ENCODE data around the gene DMD.
"Not testable (repeated sequence)": the region's sequence is repeated elsewhere in the genome, so short reads cannot be mapped to it uniquely, and the experiment has no call there.

Gene DMD

DNA sequence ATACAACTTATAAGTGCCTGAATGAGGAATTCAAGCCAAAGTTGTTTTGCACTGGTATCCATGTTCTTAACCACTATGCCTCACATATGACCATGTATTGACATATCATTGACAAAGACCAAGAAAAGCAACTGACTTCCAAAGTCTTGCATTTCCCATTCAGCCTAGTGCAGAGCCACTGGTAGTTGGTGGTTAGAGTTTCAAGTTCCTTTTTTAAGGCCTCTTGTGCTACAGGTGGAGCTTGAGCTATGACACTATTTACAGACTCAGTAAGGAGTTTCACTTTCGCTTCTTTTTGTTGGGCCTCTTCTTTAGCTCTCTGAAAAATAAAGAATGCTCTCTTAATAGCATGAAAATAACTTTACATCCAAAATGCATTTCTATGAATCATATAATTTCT, 763.0 kb downstream of the DMD start:
- no peak for DNase-seq

DNA sequence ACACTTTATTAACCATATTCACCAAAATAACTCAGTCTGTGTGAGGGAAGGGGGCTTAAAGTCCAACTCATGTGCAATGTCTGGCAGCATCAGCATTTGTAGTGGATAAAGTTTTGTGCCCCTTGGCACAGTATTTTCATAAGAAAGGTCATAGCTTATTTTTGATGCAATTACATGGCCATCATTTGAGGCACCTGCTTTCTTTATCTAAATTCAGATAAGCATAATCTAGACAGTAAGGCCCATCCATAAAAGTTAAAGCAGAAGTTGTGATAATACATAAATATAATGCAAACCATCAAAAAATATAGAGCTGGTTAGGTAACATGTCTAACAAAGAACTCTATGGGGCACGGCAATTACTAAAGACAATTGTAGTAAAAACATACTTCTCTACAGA, 763.7 kb downstream of the DMD start:
- DNase-seq = no peak

DNA sequence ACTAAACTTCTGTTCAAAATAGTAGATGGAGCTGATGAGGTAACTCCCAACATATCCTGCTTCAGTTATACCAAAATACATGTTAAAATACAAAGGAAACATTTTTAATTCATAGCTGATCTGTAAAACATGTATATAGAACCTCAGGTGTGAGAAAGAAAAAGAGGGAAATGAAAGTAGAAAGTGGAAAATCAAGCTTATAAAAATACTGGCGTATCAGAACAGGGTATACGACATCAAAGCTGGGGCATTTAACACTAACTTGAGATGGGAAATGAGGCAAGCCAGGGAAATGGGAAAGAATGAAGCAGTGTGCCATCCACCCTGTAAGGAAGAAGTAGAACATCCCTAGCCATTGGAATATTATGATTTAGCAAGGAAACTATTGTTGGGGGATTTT, 767.5 kb downstream of the DMD start:
- no peak for DNase-seq

DNA sequence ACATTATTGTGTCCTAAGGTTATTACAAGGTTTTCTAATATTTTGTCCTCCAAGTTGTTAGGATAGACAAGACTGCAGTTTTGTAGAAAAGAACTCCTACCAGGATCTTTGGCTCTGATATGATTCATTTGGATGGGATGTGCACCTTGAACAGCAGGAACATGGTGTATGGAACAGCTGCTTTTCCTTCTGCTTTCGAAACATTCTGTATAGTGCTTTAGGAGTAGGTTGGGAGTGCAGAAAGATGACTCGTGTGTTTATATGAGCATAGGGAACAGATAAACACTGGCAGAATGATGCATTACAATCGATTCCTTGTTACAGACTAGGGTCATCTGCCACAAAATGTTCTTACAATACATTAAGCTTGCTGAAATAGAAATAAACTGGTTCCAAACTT, 790.1 kb downstream of the DMD start:
- DNase-seq = no peak

DNA sequence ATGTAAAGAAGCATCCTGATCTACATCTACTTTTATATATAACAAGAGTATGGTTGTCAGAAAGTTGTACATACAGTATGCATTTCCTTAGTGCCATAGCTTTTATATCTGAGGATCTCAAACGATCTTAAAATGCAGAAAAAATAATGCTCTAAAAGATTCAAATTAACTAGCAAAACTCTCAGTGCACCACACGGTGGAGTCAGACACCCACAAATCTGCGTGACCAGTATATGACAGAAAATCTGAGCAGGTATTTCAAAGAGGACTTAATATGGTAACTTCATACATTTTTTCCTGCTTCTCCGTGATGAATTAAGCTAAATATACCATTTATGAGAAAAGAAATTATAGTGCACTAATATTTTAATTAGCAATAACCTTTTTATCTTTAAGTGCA, 803.0 kb downstream of the DMD start:
- DNase-seq = no peak

DNA sequence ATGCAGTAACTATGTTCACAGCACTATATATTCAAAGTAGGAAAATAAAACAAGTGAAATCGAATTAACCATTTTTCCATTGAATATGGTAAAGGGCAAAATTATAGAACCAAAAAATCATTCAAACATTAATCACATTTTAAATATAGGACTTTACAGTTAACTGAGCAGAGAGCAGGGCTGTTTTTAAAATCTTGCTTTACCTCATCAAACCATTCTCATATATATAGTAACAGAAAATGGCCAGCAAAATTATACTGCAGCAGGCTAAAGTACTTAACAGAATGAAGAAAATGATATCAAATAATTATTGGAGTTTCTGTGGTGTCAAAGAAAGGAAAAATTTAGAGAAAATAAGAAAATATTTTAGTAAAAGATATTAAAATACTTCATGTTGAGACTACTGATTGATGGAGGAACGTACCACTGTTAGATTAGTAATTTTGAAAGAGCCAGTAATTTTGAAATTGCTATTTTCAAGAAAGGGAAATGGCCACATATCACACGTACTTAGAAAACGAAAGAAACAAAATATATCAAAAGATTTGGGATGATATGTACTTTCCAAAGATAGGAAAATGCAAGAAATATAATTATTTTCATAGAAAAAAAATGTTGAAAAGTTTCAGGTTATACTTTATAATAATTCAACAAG, 813.7 kb downstream of the DMD start:
- DNase-seq = no peak

DNA sequence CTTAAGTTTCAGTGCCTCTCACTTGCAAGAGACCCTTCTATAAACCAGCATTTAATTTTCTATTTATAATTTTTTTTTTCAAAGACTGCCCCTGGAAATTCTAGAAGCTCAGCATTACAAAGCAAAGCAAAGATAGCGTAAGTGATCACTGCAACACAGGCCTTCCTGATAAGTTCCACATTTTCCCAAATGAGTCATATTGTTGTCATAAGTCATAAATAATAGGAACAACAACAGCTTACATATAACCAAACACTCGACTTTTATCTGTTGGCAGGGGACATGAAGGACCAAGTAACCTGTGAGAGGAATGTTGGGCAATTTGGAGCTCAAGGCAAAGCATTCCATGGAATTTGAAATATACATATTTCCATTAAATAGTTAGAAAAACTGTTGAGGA, 815.5 kb downstream of the DMD start:
- no peak for DNase-seq

DNA sequence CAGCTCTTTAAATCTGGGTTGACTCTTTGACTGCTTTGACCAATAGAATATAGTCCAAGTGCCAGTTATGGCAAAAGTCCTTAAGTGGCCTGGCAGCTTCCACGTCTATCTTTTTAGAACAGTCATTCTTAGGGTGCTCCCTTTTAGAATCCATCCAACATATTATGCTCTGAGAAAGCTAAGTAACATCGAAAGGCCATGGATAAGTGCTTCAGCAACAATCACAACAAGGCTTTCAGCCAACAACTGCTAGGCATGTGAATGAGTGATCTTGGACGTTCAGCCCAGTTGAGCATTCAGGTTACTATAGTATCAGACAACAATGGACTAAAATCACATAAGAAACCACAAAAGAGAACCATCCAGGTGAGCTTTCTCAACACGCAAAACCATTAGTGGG, 818.7 kb downstream of the DMD start:
- no peak for DNase-seq

DNA sequence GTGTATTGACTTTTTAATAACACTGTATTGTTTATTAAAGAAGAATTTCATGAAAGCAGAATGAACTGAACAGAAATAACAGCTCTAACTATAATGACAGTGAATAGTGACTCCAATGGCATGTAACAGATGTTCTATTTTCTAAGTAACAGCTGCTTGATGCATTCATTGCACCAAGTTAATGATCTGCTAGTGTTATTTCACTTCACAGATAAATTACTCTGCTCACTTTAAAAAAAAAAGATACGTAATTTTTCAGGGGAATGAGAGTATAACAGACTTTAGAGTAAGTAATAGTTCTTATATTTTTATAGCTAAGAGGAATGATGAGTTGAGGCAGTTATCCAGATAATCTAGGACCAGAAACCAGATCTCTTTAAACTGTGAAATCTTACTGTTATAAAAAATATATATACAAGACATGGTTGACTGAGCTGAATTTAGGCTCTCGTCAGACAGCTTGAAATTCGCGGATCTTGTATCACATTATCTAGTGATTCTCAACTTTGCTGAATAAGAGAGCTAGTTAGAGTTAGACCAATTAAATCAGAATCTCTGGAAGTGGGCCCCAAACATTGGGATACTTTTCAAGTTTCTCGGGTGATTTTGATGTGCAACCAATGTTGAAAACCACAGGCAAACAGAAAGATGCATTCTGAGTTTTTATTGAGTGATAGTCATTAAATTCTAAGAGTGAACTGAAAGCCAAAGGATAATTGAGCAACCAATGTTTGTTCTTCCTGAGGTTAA, 840.7 kb downstream of the DMD start:
- no peak for DNase-seq

DNA sequence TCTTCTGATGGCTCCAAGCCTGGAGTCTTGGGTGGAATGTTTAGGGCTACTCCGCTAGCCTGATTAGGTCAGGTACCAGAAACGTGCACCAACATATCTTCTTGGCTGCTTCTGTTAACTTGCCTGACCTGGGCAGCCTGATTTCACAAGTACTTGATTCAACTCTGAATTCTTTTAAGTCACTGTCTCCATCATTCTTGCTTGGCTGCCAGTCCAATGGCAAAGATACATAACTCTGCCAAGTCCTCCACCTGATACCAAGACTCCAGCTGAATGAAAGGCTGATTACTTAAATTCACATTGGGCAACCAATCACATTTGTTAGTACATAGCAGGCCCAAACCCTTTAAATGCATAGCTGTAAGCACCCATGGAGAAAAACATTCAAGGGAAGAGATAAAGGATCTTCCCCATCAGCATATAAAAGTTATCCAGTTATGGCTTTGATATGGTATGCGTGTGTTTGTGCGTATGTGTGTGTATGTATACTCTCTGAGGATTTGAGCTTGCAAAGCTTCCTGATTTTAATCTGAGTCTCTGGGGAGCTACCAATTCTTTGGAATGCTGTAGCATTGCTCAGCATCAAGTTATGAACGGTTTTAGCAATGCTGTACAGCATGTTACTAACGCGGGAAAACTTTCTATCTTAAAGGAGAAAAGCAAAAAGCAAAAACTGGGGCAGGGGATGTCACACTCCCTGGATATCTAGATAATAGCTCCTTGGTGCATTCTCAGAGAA, 917.2 kb downstream of the DMD start:
- DNase-seq = no peak

DNA sequence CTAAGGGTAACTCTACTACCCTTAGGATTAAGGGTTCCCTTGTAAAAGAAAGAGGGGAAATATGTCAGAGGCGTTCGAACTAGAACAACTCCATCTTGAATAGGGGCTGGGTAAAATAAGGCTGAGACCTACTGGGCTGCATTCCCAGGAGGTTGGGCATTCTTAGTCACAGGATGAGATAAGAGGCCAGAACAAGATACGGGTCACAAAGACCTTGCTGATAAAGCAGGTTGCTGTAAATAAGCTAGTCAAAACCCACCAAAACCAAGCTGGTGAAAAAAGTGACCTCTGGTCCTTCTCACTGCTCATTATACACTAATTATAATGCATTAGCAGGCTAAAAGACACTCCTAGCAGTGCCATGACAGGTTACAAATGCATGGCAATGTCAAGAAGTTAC, 922.0 kb downstream of the DMD start:
- no peak for DNase-seq

DNA sequence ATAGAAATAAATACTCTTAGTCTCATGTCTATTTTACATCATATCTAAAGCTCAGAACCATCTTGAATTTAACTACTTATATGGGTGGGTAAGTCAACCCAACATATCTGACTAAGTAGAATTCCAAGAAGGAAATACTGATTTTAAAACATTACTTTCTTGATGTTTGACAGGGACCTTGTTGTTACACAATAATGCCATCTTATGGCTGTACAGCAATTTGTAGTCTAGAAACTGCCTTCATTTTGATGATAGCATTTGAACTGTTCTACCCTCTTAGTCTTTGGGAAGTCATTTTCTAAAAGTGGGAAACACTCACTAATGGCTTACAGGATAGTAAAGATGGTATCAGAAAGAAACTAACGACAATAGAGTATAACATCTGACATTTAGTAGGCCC, 929.5 kb downstream of the DMD start:
- DNase-seq = no peak

DNA sequence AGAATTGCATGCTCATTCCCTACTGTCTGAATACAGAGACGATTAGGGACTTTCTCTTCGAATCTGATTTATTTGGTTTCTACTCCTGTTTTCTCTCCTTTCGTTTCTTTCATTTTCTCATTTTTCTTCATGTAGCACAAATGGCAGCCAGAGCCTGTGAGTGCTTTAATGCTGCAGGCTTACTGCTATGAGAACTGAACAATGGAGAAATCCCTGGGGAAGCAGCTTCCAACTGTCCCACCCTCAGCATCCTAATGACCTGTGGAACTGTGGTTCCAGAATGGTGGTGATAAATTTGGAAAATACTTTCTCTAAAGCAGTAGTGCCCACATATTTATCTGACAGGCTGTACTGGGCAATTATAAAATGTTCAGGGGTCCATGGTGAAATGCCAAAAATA, 930.4 kb downstream of the DMD start:
- no peak for DNase-seq

DNA sequence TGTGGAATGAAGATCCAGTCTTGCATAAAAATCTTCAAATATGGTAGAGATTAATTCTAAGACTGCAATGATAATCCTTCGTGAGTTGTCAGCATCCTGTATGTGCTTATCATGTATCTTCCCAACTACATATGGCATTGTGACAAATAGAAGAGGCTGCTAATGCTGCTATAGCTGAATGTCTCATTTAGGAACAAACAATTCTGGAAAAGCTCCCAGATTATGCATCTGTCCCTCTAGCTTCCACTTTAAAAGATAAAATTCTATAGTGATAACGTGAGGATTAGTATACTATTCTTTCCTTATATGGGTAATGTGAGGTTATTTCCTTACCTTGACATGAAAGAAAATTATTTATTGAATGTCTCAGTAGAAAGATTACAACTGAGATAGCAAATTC, 930.9 kb downstream of the DMD start:
- no peak for DNase-seq

DNA sequence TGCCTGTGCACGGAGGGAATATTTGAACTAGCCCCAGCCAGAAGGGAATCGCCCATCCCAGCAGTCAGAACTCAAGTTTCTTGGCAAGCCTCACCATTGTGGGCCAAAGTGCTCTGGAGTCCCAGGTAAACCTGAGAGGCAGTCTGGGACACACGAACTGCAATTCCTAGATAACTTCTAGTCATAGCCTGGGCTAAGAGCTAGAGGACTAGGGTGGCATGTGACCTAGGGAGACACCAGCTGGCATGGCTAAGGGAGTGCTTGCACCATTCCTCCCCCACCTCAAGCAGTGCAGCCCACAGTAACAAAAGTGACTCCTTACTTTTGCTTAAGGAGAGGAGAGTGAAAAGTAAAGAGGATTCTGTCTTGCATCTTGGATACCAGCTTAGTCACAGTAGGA, 935.2 kb downstream of the DMD start:
- no peak for DNase-seq

DNA sequence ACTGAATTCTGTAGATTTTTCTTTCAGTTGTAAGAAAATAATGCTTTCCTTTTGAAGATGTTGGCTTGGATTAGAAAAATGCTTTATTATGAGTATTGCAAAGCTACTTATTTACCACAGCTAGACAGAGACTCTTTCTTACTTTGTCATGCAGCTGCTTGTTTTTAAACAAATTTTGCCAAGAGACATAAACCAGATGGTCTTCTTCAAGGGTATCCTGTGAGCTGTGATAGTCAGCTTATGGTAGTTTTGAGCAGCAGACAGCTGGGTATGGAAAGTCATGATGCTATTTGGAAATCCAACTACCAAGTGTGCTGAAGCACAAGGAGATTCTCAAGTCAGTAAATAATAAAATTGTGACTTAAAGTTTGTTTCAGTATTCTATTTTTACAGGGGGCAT, 941.5 kb downstream of the DMD start:
- no peak for DNase-seq

DNA sequence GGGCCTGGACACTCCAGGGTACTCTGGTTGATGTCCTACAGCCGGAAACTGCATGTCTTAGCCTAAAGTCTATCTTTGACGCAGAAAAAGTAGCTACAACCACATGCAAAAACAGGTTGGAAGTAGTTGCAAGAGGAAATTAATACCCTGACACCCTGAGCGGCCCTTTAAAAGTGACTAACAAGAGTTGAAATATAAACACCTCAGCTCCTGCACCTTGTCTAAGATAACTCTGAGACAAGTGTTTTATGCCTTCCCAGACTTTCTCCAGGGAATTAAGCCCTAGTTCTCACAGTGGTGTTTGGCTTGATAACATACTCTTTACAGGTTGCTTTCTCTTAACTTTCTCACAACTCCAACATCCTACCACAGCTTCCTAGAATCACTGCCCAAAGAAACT, 943.1 kb downstream of the DMD start:
- DNase-seq = no peak

DNA sequence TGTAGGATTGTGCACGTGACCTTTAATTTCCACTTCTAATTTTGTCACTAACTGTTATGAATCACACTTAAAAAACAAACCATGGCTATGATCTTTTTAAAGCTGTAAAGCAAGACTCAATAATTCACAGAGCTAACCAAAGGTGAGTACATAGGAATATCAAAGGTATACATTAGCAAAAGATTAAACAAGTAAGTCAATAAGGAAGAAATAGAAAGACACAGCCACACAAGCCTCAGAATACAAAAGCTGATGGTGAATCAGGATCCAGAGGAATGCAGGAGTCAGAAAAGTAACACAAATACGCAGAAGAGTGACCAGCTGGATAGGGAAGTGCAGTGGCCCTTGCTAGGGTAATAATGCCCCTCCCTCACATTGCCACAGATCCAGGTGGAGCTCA, 943.6 kb downstream of the DMD start:
- DNase-seq = no peak

DNA sequence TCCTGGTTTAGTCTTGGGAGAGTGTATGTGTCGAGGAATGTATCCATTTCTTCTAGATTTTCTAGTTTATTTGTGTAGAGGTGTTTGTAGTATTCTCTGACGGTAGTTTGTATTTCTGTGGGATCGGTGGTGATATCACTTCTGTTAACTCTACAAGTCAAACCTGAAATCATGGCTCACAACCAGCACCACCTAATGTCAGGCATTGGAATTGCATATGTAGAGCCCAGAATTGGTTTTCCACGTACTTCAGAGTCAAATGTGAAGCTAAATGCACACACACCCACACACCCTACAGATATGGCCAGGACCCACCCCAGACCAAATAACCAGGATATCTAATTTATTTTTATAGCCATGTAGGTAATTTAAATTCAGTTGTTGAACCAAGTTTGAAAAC, 964.7 kb downstream of the DMD start:
- DNase-seq = not testable (repeated sequence)

DNA sequence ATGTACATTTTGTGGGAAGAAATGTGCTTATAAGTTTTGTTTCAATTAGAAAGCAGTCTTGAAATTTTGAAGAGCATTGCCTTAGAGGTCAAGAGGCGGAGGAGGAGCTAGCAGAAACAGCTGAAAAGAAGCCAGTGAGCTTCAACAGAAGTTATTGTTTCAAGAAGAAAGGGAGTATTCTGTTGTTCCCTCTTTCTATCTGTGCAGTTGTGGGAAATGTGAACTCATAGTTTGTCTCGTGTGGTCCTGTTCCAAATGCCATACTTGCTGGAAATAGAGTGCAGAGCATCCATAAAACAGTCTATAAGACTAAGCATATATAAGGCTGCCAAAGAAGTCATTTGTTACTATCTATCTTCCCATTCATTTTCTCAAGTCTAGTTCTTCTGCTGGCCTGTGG, 1015.7 kb downstream of the DMD start:
- no peak for DNase-seq

DNA sequence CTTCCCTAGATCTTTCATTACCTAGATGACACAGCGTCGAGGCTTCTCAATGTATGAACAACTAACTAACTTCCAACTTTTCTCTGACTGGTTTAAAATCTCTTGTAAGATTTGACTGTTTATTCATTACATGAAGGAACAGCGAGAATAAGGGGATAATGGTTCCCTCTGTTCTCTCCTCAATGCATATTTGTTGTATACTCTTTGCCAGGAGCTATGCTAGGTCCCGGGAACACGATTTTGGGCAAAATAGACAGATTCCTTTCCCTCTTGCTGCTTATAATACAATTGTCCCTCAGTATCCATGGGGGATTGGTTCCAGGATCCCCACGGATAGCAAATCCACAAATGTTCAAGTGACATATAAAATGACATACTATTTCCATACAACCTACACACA, 1020.0 kb downstream of the DMD start:
- no peak for DNase-seq

DNA sequence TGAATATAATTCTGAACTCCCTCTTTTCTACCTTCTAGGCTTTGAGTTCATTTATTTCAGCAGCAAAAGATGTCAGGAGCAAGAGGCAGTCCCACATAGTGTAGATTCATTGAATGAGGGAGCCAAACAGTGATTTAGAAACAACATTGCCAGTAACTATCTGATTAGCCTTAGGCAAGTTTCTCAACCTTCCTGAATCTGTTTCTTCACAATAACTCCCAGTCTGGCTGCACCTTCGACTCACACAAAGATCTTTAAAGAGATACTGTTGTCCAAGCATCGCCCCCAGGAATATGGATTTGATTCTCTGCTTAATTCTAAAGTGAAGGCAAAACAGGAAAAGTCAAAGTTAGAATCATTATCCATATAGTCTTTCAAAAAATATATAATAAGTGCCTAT, 1026.2 kb downstream of the DMD start:
- DNase-seq = no peak

DNA sequence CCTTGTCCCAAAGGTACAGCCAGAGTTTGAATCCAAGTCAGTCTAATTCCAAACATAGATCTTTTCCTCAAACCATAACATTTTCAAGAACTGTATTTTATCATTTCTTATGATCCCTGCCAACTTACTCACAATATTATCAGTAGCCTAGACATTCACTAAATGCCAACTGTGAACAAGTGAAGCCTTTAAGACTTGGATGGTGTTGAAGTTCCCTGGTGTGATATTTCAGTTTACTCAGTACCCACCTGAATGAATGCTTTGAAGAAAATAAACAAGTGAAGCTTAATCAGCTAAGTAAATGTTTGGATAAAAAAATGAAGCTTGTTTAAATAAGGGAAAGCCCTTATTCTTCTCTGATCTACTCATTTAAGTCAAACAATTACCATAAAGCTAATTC, 1028.3 kb downstream of the DMD start:
- no peak for DNase-seq

DNA sequence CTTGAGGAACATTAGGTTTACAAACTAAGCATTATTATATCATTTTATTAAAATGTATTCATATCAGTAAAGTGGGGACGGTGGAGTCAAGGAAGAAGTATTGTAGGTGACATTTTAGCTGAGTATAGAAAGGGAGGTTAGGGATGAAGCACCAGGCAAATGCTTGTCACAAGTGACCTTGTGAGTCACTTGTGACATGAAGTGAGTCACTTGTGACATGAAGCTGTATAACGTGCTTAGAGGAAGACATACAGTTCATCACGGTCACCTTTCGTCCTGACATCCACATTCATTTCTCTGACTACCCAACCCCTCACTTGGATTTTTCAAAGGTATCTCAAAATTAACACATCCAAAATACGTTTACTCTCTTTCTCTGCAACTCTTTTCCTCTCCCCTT, 1034.8 kb downstream of the DMD start:
- DNase-seq = no peak
